ENCODE measurements around the gene IL17F.

DNA sequence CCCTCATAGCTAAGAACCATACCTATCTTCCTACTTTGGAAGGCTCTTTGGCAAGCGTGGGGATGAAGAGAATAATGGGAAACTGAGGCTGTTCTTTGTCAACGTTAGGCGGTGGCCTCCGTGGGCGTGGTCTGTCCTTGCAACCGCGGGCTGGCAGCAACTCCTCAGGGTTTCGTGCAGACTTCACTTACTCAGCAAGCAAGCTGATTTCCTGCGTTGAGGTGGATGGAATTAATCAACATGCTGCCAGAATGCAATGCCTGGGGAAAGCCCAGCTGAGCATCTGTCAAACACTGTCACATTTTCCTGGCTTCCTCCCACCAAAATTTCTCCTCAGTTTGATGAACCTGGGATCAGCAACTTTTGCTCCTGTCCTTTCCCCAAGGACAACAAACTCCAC lies 9.2 kb upstream of the IL17F start:
- TF ChIP-seq, protein P1, sequence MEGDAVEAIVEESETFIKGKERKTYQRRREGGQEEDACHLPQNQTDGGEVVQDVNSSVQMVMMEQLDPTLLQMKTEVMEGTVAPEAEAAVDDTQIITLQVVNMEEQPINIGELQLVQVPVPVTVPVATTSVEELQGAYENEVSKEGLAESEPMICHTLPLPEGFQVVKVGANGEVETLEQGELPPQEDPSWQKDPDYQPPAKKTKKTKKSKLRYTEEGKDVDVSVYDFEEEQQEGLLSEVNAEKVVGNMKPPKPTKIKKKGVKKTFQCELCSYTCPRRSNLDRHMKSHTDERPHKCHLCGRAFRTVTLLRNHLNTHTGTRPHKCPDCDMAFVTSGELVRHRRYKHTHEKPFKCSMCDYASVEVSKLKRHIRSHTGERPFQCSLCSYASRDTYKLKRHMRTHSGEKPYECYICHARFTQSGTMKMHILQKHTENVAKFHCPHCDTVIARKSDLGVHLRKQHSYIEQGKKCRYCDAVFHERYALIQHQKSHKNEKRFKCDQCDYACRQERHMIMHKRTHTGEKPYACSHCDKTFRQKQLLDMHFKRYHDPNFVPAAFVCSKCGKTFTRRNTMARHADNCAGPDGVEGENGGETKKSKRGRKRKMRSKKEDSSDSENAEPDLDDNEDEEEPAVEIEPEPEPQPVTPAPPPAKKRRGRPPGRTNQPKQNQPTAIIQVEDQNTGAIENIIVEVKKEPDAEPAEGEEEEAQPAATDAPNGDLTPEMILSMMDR (IDR thresholded peaks at IDR 0.05): no peak
- TF ChIP-seq POLR2A (IDR thresholded peaks at IDR 0.05): no peak

Data from thyroid gland (tissue), 4 donors.